KMS-11 (cell line): ENCODE data around the gene MSTO1.
"Not testable (repeated sequence)": the region's sequence is repeated elsewhere in the genome, so short reads cannot be mapped to it uniquely, and the experiment has no call there.

ENCODE experiments used
- H2AFZ ChIP-seq: fragments of 200-600 bp; sonication (generic); 2 replicates; pipeline ENCODE4 v1.6.1; 2016; ENCODE audit warnings: antibody characterized with exemption, mixed run types, low read depth
- H3K27ac ChIP-seq: fragments of 200-600 bp; sonication (generic); 2 replicates; pipeline ENCODE4 v1.6.1; 2016; ENCODE audit warnings: mild to moderate bottlenecking, mixed run types
- H3K27me3 ChIP-seq: fragments of 200-600 bp; sonication (generic); 2 replicates; pipeline ENCODE4 v1.6.1; 2017; ENCODE audit warnings: mild to moderate bottlenecking, low read depth, mixed run types, moderate library complexity; ENCODE audit not compliant: insufficient read depth
- H3K36me3 ChIP-seq: fragments of 200-600 bp; sonication (generic); 2 replicates; pipeline ENCODE4 v1.6.1; 2017; ENCODE audit warnings: mild to moderate bottlenecking, mixed run types; ENCODE audit not compliant: insufficient read depth
- H3K4me1 ChIP-seq: fragments of 200-600 bp; sonication (generic); 2 replicates; pipeline ENCODE4 v1.6.1; 2016; ENCODE audit warnings: mild to moderate bottlenecking, low read depth, mixed run types; ENCODE audit not compliant: poor library complexity, severe bottlenecking
- H3K4me2 ChIP-seq: fragments of 200-600 bp; sonication (generic); 2 replicates; pipeline ENCODE4 v1.7.0; 2016; ENCODE audit warnings: mild to moderate bottlenecking, mixed run types
- H3K4me3 ChIP-seq: fragments of 200-600 bp; sonication (generic); IDR thresholded peaks from 2 replicates; pipeline ENCODE4 v1.6.1; 2017; ENCODE audit warnings: low read depth, low read length, mixed read lengths; ENCODE audit not compliant: insufficient read depth
- H3K79me2 ChIP-seq: fragments of 200-600 bp; sonication (generic); 2 replicates; pipeline ENCODE4 v1.6.1; 2016; ENCODE audit warnings: low read depth, mixed run types; ENCODE audit not compliant: insufficient read depth
- H3K9ac ChIP-seq: fragments of 200-600 bp; sonication (generic); 2 replicates; pipeline ENCODE4 v1.6.1; 2016; ENCODE audit warnings: mild to moderate bottlenecking, mixed run types
- H4K20me1 ChIP-seq: fragments of 200-600 bp; sonication (generic); 2 replicates; pipeline ENCODE4 v1.6.1; 2016; ENCODE audit warnings: mild to moderate bottlenecking, mixed run types; ENCODE audit not compliant: insufficient read depth
- TF ChIP-seq, protein P1 (sequence below): fragments of 200-600 bp; sonication (generic); conservative IDR thresholded peaks from 2 replicates; pipeline ENCODE4 v1.6.1; 2017; ENCODE audit warnings: low read depth, mild to moderate bottlenecking, antibody characterized with exemption, low read length, moderate library complexity, mixed read lengths

The MSTO1 gene

DNA sequence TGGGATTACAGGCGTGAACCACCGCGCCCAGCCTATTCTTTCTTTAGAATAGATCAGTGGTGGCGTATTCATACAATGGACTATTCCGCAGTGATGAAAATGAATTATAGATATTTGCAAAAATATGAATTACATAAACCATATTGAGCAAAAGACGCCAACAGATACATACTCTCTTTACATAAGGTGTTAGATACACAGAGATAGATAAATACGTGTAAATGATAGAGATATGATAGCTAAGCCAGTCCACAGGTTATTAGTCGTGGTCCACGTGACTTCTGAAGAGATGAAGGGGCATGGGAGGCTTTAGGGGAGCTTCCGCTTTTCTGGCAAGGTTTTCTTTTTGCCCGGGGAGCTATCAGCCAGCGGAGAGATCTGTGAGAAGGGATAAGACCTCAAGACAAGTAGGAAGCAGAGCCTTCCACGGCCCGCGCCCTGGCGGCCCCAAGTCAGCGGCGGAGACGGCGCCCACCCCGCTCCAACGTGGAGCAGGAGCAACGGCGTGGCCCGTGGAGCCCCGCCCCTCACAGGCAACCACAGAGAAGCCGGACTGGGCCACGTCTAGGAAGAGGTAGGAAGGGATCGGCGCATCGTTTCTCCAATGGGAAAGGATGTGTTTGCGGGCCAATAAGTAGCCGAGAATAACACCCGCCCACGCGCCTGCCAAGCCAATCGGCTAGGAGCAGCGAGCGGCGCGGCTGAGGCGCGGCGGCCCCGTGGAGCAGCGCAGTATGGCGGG lies at the start of gene MSTO1:
MSTO1 (plus strand) TSS at position 704 of the 742 bp plus-strand sequence; CDS start at position 735, 31 bp downstream.
- H3K36me3 ChIP-seq = peaks cover 10% of the 10 kb centered on the region; the same call in 1 of the 2 replicates
- peaks cover 3% of the 10 kb centered on the region for H3K4me1 ChIP-seq
- H3K27me3 ChIP-seq = no peaks in the 10 kb centered on the region
- H3K79me2 ChIP-seq = no peaks in the 10 kb centered on the region
- peak within 1 kb of the TSS; percentile 70 for H2AFZ ChIP-seq
- peak within 1 kb of the TSS; percentile 46 for H3K9ac ChIP-seq
- H3K27ac ChIP-seq = peak within 1 kb of the TSS; percentile 13
- H4K20me1 ChIP-seq = no peaks in the 10 kb centered on the region
- peak within 1 kb of the TSS; percentile 96 for H3K4me3 ChIP-seq
- peak within 1 kb of the TSS; percentile 81 for H3K4me2 ChIP-seq
- TF ChIP-seq, protein P1, sequence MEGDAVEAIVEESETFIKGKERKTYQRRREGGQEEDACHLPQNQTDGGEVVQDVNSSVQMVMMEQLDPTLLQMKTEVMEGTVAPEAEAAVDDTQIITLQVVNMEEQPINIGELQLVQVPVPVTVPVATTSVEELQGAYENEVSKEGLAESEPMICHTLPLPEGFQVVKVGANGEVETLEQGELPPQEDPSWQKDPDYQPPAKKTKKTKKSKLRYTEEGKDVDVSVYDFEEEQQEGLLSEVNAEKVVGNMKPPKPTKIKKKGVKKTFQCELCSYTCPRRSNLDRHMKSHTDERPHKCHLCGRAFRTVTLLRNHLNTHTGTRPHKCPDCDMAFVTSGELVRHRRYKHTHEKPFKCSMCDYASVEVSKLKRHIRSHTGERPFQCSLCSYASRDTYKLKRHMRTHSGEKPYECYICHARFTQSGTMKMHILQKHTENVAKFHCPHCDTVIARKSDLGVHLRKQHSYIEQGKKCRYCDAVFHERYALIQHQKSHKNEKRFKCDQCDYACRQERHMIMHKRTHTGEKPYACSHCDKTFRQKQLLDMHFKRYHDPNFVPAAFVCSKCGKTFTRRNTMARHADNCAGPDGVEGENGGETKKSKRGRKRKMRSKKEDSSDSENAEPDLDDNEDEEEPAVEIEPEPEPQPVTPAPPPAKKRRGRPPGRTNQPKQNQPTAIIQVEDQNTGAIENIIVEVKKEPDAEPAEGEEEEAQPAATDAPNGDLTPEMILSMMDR = no peak

DNA sequence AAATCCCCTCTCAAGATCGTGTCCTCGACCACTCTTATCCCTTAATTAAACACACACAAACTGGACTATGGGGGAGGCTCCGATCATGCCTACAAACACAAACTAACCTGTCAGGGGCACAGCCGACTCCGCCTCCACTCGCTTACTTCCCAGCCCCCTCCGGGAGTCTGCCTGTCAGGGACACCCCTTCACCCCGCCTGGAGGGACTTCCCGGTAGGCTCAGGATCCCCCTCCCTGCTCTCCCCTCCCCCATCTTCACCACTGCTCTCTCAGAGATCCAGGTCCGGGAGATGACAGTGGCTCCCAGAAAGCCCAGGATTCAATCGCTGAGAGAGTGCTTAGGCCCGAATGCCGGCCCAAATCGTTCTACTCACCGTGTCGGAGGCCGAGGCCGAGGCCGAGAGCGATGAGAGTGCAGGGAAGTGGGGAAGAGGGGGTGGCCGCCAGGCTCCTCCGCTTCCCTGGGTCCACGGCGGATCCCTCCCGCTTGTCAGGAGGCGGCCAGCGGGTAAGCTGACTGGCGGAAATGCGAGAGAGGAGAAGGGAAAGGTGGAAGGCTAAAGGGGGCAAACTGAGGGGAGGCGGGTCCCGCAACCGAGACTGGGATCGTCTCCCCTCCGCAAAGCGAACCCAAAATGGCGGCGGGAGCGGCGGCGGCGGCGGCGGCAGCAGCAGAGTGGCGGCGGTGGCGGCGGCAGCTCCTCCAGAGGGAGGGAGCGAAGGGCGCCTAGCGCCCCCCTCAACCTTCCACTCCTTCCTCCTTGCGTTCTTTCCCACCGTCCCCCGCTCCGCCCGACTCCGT lies 48.0 kb upstream of the MSTO1 start:
- H3K36me3 ChIP-seq = peaks cover 11% of the 10 kb centered on the region; the same call in 1 of the 2 replicates
- peaks cover 46% of the 10 kb centered on the region for H4K20me1 ChIP-seq
- H3K4me3 ChIP-seq = peak overlapping the region; percentile 34
- peak overlapping the region; percentile 95 for H3K9ac ChIP-seq
- H3K27me3 ChIP-seq = not testable (repeated sequence)
- H3K4me2 ChIP-seq = peak overlapping the region; percentile 49
- H3K4me1 ChIP-seq = peaks cover 52% of the 10 kb centered on the region
- H3K27ac ChIP-seq = peak overlapping the region; percentile 91
- H2AFZ ChIP-seq = peak overlapping the region; percentile 61
- H3K79me2 ChIP-seq = peaks cover 95% of the 10 kb centered on the region

GRCh38 chr1:155562581-155563376 lies 47.2 kb upstream of the MSTO1 start, which contains the start of gene ASH1L:
ASH1L (minus strand) TSS chr1:155562803; CDS start chr1:155521519, 41,284 bp downstream.
- H3K27me3 ChIP-seq = no peaks in the 10 kb centered on the region
- peaks cover 38% of the 10 kb centered on the region for H4K20me1 ChIP-seq
- H3K4me2 ChIP-seq = peak within 1 kb of the TSS; percentile 93
- H3K4me3 ChIP-seq = peak within 1 kb of the TSS; percentile 34
- H2AFZ ChIP-seq = peak within 1 kb of the TSS; percentile 75
- H3K79me2 ChIP-seq = peaks cover 94% of the 10 kb centered on the region
- peaks cover 44% of the 10 kb centered on the region for H3K4me1 ChIP-seq
- peak within 1 kb of the TSS; percentile 91 for H3K27ac ChIP-seq
- peaks cover 11% of the 10 kb centered on the region; the same call in 1 of the 2 replicates for H3K36me3 ChIP-seq
- TF ChIP-seq, protein P1 = peak; percentile 26; the same call in 1 of the 2 replicates
- peak within 1 kb of the TSS; percentile 95 for H3K9ac ChIP-seq

DNA sequence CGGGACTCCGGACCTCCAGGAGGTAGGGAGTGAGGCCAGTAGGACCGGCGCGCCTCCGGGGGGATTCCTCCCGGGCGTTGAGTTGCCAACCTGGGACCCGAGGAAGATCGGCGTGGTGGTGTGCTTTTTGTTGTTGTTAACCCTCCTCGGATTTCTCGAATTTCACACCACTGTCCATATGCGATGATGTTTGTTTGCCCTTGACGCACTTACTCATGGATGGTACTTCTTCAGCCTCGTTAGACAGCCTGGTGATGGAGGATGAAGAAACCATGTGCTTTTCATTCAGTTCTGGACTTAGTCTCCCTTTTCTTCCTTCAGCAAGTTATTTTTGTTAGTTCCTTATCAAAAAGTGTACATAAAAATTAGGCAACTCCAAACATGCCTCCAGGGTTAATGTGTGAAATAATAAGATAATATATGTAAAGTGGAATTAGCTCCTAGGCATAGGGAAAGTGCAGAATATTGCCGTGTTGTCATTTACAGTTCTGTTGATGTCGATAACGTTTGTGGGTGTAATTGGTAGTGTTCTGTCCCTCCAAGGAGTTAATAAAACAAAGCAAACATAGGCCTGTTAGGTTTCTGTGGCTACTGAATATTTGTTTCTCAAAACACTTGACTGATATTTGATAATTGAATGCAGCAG lies 46.5 kb upstream of the MSTO1 start:
- peaks cover 11% of the 10 kb centered on the region; the same call in 1 of the 2 replicates for H3K36me3 ChIP-seq
- H3K27ac ChIP-seq = peak overlapping the region; percentile 91
- H3K4me2 ChIP-seq = peak overlapping the region; percentile 93
- peaks cover 92% of the 10 kb centered on the region for H3K79me2 ChIP-seq
- H2AFZ ChIP-seq = peak overlapping the region; percentile 75
- H3K4me3 ChIP-seq, H3K27me3 ChIP-seq: not testable (repeated sequence)
- H3K9ac ChIP-seq = peak overlapping the region; percentile 95
- peaks cover 31% of the 10 kb centered on the region for H4K20me1 ChIP-seq
- H3K4me1 ChIP-seq = peaks cover 37% of the 10 kb centered on the region
